GM19397 (cell line): ENCODE measurements around the gene MBD1.
"Not testable (repeated sequence)": the region's sequence is repeated elsewhere in the genome, so short reads cannot be mapped to it uniquely, and the experiment has no call there.

Source experiments
- ATAC-seq: cut with Tn5 transposase; IDR thresholded peaks from one replicate; pipeline ENCODE4 v1.9.1; 2021; ENCODE audit warnings: mild to moderate bottlenecking, moderate library complexity; ENCODE audit not compliant: unreplicated experiment

Gene MBD1

DNA sequence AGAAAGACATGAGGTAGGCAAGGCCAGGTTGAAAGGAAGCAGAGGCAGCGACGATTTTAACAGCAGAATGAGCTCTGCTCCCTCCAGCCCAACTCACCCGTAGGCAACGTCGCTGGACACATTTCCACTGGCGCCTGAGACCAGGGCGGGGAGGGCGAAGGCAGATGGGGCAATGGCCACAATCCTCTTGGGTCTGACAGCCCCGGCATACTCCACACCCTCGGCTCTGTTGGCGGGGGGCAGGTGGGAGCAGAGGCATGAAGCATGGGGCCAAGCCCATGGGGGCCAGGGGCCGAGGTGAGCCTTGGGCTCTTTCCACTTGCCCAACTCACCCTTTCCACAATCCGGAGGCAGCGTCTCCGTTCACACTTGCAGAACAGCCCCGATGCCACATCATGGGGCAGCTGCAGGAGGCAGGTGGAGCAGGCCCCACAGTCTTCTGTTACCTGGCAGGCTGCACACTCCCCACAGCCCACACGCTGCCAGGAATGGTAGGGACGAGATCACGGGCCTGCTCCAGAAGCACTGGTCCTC, 5.8 kb downstream of the MBD1 start:
- no peak for ATAC-seq

DNA sequence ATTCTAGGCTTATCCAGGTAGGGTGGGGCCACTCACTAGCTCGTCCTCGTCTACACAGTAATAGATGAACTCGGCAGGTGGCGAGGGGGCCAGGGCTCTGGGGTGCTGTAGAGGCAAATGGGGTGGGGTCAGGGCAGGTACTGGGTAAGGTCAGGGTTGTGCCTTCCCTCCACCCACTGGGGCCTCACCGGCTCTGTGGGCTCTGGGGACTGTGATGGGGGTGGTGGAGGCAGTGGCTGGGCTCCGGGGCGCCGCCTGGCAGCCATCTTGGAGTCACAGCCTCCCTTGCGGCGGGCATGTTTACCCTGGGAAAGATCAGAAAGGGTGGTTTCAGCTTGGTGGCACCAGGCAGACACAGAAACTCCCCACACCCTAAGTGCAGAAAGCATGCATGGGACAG, 6.4 kb downstream of the MBD1 start:
- ATAC-seq = no peak

DNA sequence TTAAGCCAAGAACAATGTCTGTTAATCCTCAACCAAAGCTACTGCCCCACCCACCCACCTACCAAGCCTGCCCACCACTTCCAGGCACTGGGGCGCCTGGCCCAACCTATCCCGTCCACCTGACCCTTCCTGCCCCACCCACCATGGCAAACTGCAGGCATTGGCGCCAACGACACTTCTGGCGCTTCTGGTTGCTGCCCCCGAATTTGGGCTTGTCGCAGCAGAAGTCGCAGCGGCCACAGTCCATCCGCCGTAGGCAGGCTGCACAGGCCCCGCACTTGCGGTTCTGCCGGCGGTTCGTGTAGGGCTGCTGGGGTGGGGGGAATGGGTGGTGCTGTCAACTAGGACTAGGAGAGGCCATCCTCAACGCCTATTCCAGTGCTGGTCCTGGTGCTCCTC, 7.3 kb downstream of the MBD1 start:
- no peak for ATAC-seq

DNA sequence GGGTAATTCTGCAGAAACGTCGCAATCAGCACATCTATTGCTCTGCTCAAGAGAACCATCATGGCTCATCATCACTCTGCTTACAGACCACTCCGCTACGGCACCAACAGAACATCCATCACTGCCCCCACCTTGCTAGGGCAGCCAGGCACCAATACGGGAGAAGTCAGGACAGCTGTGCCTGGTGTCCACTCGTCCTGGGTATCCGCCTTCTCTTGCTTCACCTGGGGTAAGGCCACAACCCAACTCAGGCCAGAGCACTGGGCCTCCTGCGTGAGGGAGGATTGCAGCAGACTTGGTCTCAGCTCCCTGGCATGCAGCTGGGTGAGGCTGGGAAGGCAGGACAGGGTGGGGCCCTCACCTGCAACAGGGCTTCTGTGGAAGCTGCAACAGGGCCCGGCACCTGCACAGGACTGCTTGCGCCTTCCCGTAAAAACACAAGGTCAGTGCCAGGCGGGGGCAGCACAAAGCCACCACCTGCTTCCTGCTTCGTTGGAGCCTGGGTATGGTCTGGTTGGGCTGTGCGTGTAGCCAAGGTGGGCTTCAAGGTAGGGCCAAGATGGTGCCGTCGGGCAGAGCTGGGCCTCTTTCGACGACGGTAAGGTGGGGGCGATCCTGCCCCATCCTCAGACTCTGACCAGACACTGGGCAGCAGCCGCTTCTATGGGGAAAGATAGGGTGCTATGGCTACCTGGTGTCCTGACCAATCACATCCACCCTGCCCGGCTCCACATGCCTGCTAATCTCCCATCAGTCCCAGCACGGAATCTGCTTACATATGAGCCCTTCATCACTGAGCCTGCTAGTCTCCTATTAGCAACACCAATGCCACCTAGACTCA, 7.9 kb downstream of the MBD1 start:
- ATAC-seq = no peak

DNA sequence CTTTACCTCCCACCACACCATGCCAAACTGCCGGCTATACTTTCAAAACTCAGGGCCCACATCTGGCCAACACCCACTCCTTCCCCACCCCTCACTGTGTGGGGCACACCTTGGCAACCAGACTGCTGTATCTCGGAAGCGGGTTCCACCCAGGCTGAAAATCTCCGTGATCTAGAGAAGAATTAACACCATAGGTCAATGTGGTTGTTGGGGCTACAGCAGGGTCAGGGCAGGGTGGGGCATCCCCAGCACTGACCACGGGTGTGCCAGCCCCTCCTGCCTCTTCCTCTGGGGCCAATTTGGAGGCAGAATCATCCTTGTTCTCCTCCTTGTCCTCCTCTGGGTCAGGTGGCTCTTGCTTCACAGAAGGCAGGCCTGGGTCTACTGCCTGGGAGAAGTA, 8.8 kb downstream of the MBD1 start:
- no peak for ATAC-seq

DNA sequence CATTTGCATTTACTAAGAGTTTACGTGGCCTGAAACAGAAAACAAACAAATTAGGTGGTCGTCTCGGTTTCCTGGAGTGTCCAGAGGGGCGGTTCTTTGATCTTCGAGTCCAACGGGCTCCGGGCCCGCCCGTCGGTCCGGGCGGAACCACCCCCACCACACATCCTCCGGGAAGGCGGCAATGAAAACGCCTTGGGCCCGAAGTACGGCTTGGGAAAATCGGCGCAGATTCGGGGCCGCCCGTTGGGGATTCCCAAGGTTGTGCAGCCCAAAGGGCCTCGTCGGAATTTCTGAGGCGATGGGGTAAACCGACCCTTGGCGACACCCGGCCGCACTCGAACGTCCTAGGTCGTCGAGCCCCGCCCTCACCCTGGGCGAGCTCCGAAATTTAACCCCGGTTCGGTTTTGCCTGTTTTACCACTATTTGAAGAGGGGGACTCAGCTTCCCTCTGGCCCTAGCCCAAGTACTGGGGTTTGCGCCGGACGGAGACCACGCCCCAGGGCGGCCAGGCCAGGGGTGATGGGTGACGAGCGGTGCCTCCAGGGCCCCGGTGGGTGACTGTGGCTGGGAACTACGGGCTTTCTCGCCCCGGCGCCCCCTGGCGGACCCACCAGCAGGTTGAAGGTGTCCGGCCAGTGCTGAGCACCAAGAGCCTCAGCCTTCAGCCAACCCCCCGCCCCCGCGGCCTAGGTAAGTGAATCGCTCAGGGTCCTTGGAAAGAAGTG, 13.1 kb downstream of the MBD1 start:
- ATAC-seq = peak; percentile 70

DNA sequence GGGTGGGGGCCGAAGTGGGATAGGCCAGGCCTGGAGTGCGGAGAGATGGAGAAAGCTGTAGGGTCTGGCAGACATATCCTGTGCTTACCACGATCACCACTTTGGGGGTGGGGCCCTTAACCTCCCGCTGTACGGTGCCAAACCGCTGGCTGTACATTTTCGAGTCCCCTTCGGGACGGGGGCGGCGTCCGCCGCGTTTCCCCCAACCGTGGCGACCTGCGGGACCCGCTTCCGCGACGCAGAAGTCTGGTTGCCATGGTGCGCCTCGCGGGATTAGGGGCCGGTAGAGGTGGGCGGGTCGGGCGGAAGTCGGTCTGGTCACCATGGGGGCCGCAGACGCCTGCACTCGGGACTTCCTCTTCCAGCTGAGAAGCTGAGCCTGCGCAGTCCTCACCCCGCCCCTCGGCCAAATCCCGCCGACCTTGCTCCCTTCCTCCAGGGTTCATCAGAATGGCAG, 15.0 kb downstream of the MBD1 start, which contains the start of gene CFAP53:
TSS of gene CFAP53 (minus strand) at position 248 of the 457 bp plus-strand sequence. CDS start at position 157, 91 bp downstream.
- ATAC-seq = peak; percentile 86

DNA sequence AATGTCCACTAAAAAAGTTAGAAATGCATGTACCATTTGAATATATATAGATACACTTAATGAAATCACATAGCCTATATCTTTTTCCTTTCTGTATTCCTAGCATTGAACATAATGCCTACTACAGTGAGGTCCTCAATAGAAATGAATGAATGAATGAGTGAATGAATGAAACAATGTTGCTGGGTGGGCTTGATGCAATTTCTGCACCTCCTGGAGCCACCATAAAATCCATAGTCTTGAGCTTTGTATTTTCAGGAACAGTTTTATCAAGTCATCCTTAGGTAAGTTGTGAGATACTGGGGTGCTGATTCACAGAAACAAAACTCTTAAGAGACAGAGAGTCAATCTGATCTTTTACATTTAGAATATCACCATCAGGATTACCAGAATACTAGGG, 18.3 kb downstream of the MBD1 start:
- no peak for ATAC-seq

DNA sequence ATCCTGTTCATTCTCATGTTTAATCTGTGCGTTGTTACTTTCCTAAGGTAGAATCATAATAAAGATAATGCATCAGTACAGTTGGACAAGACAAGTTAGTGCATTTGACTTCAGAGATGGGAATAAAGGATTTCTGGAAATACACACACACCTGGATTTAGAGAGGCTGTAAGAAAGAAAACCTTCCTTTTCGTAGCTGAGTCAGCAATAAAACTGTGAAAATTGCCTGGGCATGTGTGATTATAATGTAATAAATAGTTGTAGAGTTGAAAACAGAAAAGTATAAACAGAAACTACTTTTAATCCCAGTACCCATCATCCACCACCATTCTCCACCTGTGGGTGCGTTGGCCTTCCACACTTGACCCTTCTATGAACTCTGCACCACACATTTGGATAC, 30.4 kb downstream of the MBD1 start:
- no peak for ATAC-seq

DNA sequence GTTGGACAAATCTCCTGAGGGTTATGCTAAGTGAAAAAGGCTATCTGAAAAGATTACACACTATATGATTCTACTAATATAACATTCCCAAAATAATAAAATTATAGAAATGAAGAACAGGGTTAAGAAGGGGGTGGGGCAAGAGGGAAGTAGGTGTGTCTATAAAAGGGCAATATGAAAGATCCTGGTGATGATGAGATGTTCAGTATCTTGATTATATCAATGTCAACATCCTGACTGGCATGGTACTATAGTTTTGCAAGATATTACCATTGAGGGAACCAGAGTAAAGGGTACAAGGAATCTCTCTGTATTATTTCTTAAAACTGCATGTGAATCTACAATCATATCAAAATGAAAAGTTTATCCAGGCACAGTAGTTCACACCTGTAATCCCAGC, 31.7 kb downstream of the MBD1 start:
- no peak for ATAC-seq

DNA sequence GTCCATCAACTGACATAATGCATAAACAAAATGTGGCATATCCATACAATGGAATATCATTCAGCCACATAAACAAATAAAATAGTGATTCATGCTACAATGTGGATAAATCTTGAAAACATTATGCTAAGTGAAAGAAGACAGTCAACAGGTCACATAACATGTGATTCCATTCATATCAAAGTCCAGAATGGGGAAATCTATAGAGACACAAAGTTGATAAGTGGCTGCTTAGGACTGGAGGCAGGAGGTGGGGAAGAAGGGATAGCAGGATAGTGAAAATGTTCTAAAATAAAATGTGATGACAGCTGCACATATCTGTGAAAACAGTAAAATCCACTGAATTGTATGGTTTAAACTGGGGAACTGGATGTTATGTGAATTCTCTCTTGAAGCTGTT, 33.8 kb downstream of the MBD1 start:
- ATAC-seq = no peak

DNA sequence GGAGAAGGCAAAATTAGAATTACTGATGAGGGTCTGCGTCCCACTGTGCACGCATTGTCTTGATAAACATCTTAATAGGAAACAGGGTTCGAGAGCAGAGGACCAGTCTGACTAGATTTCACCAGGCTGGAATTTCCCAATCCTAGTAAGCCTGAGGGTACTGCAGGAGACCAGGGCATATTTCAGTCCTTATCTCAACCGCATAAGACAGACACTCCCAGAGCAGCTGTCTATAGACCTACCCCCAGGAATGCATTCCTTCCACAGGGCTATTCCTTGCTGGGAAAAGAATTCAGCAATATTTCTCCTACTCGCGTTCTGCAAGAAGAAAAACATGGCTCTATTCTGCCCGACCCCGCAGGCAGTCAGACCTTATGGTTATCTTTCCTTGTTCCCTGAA, 39.6 kb downstream of the MBD1 start:
- not testable (repeated sequence) for ATAC-seq

DNA sequence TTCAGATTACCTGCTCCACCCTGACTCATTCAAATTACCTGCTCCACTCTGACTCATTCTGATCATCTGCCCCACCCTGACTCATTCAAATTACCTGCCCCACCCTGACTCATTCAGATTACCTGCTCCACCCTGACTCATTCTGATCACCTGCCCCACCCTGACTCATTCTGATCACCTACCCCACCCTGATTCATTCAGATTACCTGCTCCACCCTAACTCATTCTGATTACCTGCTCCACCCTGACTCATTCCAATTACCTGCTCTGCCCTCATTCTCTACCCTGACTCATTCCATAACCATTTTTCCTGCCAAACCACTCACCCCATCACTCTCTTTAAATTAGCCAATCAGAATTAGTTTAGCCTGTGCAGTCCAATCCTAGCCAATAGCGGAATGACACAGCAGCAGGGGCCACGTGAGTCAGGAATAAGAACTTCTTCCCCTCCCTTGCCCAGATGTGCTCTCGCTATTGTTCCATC, 41.2 kb downstream of the MBD1 start:
- no peak for ATAC-seq

DNA sequence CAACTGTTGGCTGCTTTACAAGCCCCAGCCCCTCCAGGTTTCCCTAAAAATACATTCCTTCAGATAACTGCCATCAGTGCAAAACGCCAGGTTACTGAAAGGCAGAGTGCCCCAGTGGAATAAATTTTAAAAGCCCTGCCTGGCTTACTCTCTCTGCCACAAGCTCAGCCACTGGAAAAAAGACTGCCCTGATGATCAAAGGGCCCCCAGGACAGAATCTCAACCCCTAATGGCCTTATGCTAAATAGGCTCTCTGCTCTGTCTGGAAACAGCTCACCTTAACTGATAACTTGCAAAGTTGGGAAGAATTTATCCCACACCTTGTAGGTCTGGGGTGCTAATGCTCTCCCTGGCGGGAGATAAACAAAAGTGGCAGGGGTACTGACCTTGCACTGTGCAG, 48.9 kb downstream of the MBD1 start:
- ATAC-seq = no peak

DNA sequence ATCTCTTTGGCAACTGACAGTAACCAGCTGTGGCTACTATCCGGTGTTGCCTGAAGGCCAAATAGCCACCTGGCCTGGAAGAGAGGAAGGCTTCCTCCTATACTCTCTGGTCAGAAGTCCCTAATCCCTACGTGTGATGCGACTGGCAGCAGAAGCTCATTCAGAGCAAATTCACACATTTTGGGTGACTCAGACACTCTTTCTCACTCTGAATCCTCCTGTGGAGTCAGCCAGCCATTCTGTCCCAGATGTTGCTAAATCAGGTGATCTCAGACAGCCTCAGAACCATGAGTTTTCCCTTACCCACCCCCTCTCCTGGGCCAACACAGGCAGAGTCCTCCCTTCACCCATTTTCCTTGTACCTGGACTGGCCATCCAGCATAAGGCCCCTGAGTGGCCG, 49.7 kb downstream of the MBD1 start:
- no peak for ATAC-seq

DNA sequence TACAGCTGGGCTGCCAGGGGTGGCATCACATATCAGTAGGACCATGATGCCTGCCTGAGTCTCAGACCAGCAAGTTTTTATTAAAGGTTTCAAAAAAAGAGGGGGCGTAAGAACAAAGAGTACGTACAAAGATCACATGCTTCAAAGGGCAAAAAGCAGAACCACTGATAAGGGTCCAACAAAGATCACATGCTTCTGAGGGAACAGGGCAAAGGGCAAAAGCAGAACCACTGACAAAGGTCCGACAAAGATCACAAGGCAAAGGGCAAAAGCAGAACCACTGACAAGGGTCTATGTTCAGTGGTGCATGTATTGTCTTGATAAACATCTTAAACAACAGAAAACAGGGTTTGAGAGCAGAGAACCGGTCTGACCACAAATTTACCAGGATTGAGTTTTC, 61.1 kb downstream of the MBD1 start:
- not testable (repeated sequence) for ATAC-seq
